SKM-1 (cell line): ENCODE results near the gene PARVA.

ENCODE experiments used
- DNase-seq: peaks from one replicate; lab custom pipeline; 2025; ENCODE audit not compliant: unreplicated experiment; lab: John Stamatoyannopoulos, UW

Gene PARVA

GRCh38 chr11:12544986-12545775, 167.8 kb downstream of the PARVA start:
- no peak for DNase-seq

- no peak for DNase-seq
Measured at GRCh38 chr11:12546122-12546521, 168.8 kb downstream of the PARVA start.

DNA sequence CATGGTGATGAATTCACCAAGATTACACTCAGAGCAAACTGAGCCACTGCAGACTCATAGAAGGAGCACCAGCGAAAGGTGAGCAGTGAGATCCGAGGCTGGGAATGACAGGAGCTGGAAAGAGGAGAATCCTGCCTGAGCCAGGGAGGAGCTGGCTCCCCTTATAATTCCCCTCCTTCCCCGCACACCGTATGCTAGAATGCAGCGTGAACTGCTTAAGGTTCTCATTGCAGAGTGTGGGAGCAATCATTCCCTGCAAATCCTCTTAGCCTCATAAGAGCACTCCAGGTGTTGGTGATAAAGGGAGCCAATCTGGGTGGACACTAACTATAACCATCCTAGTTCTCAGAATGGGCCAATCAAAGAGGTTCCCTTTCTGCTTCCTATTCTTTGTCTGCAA, 169.3 kb downstream of the PARVA start:
- no peak for DNase-seq

GRCh38 chr11:12547953-12548650, 170.7 kb downstream of the PARVA start:
- no peak for DNase-seq

- no peak for DNase-seq
Measured at GRCh38 chr11:12552692-12553091, 175.3 kb downstream of the PARVA start.

DNA sequence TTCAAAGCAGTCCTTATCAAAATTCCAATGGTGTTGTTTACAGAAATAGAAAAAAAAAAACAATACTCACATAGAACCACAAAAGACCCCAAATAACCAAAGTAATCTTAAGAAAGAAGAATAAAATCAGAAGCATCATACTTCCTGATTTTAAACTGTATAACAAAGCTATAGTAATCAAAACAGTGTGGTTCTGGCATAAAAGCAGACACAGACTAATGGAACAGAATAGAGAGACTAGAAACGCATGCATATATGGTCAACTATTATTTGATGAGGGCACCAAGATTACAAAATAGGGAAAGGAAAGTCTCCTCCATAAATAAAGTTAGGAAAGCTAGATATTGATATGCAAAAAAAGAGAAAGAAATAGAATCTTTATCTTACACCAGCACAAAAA, 176.8 kb downstream of the PARVA start:
- DNase-seq, result no peak

DNA sequence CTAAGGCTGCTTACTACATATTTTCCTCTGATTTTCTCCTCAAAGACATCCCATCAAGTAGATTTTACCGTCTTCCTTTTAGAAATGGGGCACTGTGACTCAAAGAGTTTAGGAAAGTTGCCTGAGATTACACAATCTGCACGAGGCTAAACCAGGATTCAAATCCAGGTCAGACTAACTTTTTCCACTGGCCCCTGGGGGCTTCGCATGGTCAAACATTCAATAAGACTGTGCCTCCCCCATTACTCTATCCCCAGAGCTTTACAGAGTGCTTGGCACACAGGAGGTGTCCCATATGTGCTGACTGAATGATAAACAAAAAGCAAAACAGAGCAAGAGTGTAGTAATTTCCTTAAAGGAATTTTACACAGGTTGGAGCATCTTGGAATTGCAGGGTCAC, 178.8 kb downstream of the PARVA start:
- DNase-seq, result no peak

DNA sequence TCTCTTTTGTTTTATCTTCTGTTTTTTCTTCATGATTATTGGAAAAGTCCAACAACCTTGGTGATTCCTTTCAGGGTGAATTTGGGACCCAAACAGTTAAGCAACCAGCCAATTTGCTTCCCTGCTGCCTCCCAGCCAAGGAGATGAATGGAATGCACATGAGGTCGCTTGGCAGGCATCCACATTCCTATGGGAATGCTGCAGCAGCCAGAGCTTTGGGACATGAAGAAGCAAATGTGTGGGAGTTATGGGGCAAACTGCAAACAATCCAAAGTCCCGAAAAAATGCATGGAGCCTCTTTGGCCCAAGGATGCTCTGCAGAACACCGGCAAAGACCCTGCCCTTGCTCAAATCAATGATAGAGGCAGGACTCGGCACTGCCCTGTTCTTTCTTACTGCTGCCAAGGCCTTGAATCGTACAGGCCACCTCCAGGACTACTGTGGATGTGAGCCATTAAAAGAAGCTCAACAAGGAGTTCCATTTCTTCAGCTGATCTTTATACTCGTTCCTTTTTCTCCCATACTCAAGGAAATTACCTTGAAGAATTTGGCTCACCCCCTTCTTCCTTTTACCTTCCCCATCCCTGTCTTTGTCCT, 179.5 kb downstream of the PARVA start:
- DNase-seq, result no peak

GRCh38 chr11:12559011-12559410, 181.6 kb downstream of the PARVA start:
- no peak for DNase-seq

GRCh38 chr11:12560362-12560761, 183.0 kb downstream of the PARVA start:
- no peak for DNase-seq

DNA sequence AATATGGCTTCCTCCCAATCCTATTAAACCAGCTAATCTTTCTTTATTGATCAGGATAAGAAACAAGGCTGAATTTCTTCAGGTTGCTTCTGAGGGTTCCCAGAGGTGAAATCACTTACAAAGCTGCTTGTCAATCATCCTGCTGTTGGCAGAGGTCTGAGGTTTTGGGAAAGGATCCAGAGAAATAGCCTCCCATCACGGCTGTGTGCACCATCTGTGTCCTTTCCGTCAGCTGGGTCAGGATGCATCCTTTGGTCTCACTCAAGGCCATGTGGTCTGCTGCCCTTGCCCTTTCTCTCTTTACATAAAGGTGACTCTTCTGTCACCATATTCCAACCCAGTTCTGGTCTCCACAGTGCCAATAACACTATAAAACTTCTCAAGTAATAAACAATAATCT, 183.5 kb downstream of the PARVA start:
- no peak for DNase-seq

GRCh38 chr11:12564012-12564411, 186.6 kb downstream of the PARVA start:
- no peak for DNase-seq

- no peak for DNase-seq
Measured at GRCh38 chr11:12565406-12565805, 188.0 kb downstream of the PARVA start.

GRCh38 chr11:12567746-12568460, 190.5 kb downstream of the PARVA start:
- no peak for DNase-seq

GRCh38 chr11:12569499-12570425, 192.4 kb downstream of the PARVA start:
- no peak for DNase-seq

GRCh38 chr11:12573707-12574485, 196.5 kb downstream of the PARVA start:
- no peak for DNase-seq

- no peak for DNase-seq
Measured at GRCh38 chr11:12577725-12578644, 200.6 kb downstream of the PARVA start.

DNA sequence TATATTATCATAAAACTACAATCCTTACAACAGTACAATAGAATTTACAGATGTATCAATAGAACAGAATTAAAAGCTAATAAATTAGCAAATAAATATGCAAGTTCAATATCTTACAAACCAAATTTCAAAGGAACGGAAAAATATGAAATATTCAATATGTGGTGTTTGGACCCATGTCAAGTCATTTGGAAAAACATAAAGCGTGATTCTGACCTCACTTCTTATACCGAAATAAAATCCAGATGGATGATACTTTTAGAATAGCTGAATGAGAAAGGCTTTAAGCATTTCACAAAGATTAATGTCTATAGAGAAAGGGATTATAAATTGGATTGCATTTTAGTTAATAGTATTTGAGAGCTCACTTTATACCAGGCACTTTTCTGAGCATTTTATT, 204.0 kb downstream of the PARVA start:
- DNase-seq, result no peak

DNA sequence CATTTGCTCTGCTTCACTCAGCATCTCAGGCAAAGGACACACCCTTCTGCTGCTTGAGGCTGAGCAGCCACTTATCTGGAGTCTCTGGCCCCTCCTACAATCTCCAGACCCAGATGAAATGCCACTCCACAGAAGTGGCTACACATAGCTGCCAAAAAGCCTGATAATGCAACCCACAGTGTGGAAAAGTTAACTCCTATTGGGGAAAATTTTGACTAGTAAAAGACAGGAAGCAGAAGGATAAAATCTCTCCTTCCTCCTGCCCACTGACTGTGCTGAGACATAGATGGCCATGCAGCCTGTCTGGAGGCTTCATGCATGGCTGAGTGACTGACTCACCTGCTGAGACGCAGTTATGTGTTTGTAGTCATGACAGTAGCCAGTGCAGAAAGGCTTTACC, 204.6 kb downstream of the PARVA start:
- no peak for DNase-seq
